NCI-H446 treated with DMSO at 0.1 percent for 48 hours (cell line): Measurements from ENCODE around the gene DLL3.

ENCODE experiments used
- DNase-seq: peaks from one replicate; lab custom pipeline; 2025; lab: John Stamatoyannopoulos, UW

DLL3 gene

DNA sequence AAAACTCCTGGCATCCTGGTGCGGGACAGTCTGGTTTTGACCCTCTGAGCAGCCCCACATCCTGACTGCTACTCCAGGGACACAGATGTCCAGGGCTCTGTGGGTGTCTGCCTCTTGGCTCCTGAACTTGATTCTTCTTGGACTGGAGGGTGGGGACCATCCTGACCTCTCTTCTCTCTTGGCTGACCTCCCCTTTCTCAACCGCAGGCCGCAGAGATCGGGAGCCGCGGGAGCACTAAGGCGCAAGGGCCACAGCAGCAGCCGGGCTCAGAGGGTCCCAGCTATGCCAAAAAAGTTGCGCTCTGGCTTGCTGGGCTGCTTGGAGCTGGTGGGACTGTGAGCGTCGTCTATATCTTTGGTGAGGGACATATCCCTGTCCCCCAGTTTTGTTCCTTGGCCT is 17.1 kb upstream of the DLL3 start:
- no peak for DNase-seq

DNA sequence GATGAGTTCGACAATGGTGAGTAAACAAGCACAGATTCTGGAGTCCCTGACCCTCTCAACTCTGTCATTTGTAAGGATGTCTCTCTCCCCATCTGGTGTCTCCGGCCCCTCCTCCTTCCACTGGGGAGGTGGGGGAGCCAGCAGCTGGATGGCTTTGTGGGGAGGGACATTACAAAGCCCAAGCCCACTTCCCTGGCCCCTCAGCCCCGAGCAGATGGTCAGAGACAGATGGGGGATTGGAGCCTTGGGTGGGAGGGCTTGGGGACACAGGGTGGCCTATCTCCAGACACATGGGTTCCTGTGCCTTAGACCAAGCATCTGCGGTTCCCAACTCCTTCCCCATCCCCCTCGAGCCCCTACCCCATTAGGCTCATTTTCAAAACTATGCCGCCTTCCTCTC is 15.6 kb upstream of the DLL3 start:
- no peak for DNase-seq

- no peak for DNase-seq
Observed at GRCh38 chr19:39489756-39490155, 9.0 kb upstream of the DLL3 start.

GRCh38 chr19:39492225-39492624 is 6.5 kb upstream of the DLL3 start:
- DNase-seq, result no peak

DNA sequence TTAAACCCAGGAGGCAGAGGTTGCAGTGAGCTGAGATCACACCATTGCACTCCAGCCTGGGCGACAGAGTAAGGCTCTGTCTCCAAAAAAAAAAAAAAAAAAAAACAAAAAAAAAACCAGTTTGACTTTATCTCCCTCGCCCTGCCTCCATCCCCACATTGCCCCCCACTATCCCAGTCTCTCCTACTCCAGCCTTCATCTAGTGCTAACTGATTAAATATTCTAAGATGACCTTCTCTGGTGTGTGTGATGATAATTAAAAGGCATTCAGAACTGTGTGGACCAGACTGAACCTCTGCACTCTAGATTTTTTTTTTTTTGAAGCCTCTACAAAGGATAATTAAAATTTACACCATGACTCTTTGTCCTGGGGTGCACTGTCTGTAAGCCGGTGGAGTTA is 6.0 kb upstream of the DLL3 start:
- no peak for DNase-seq

GRCh38 chr19:39494661-39495060 is 4.1 kb upstream of the DLL3 start:
- no peak for DNase-seq

DNA sequence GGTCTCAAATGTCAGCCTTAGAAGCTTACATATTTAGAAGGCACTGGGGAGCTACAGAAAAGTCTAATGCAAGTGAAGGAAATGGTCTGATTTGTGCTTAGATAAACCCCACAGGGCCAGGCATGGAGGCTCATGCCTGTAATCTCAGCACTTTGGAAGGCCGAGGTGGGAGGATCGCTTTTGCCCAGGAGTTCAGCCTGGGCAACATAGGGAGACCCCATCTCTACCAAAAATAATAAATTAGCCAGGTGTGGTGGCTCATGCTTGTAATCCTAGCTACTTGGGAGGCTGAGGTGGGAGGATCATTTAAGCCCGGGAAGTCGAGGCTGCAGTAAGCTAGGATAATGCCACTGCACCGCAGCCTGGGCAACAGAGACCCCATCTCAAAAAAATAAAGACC is 2.7 kb upstream of the DLL3 start:
- no peak for DNase-seq

GRCh38 chr19:39497701-39497995 is 1.1 kb upstream of the DLL3 start:
- peak; percentile 4 for DNase-seq

DNA sequence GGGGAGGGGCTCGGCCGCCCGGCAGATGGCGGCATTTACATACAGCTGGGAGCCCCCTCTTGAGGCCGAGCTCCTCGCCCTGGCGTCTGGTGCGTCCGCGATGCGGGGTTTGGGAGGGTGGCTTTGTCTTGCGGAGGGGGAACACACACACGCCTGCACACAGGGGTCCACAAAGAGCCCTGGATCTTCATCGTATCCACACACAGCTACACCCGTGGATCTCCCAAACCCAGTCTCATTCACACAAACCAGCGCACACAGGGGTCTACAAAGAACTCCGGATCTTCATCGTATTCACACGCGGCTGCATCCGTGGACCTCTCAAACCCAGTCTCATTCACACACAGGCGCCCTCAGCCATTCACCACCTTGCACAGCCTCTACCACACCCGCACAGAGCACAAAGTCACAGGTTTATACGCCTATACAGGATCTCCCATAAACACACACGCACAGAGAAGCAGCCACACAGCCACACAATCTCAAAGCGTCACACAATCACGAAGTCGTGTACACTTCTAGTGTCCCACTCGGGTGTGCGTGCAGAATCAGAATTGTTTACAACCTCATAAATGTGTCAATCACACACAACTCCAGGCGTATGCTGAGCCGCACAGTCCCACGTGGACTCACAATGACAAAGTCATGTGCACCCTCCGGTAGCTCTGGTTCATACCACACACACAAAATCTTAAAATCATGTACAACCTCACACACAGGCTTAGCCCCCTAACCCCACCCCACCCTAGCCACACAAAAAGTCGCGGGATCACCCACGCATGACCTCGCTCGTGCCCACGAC is 550 bp upstream of the DLL3 start:
- DNase-seq, result no peak

- no peak for DNase-seq
Observed at GRCh38 chr19:39499932-39500331, 1.2 kb downstream of the DLL3 start.

DNA sequence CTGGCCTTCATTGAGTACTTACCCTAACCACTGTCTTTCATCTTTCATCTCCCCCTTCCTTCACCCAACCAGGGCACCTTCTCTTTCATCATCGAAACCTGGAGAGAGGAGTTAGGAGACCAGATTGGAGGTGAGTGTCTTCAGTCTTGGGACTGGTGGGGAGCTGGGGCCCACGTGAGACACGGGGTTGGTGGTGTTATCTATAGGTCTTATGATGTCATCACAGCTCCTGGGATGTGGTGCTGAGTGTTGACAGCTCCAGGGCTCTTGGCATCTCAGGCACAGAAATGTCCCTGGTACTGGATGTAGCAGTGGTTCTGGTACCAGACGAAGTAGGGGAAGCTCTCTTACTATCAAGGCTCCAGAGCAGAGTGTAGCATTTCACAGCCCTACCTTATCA is 1.8 kb downstream of the DLL3 start:
- no peak for DNase-seq

GRCh38 chr19:39501340-39501739 is 2.6 kb downstream of the DLL3 start:
- no peak for DNase-seq

DNA sequence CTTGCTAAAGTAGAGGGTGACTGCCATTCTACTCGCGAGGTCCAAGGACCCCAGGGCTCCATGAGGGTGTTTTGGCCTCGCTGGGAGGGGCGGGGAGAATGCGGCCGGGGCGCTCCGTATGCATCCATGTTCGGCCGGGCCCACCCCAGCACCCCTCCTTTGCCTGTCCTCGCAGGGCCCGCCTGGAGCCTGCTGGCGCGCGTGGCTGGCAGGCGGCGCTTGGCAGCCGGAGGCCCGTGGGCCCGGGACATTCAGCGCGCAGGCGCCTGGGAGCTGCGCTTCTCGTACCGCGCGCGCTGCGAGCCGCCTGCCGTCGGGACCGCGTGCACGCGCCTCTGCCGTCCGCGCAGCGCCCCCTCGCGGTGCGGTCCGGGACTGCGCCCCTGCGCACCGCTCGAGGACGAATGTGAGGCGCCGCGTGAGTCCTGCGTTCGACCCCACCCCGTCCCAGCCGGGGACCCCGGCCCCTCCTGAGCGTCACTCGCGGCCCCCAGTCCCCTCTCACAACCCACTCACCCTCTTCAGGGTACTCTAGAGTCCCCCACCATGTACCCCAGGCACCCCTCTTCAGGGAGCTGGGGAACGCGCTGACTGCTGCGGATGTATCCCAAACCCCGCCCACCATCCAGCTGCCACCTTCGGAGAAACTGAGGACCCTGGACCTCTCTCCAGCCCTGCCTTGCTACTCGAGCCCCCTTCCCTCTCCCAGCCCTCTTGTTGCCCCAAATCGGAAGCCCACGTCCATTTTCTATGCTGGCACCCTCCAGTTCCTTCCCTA is 4.1 kb downstream of the DLL3 start:
- DNase-seq, result no peak

DNA sequence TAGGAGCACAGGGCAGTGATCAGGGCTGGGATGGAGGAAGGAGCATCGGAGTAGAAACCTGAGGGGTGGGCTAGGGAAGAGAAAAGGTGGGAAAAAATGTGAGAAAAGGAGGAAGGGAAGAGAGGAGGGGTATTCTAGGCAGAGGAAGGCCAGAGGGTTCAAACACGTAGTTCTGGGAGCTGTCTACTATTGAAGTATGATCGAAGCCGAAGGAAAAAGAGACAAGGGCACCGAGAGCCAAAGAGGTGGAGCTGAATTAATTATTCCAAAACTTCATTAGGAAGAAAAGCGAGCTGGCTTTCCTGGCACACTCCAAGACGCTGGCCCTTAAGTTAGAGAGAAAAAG is 7.8 kb downstream of the DLL3 start:
- no peak for DNase-seq

DNA sequence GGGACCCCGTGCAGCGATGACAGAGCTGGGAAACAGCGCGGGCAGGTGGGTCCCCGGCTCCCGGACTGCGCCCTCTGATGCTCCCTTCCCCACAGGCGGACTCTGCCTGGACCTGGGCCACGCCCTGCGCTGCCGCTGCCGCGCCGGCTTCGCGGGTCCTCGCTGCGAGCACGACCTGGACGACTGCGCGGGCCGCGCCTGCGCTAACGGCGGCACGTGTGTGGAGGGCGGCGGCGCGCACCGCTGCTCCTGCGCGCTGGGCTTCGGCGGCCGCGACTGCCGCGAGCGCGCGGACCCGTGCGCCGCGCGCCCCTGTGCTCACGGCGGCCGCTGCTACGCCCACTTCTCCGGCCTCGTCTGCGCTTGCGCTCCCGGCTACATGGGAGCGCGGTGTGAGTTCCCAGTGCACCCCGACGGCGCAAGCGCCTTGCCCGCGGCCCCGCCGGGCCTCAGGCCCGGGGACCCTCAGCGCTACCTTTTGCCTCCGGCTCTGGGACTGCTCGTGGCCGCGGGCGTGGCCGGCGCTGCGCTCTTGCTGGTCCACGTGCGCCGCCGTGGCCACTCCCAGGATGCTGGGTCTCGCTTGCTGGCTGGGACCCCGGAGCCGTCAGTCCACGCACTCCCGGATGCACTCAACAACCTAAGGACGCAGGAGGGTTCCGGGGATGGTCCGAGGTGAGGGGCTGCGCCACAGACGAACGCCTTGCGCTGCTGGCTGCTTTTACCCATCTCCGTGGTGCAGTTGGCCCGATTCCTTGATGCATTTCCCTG is 8.4 kb downstream of the DLL3 start:
- DNase-seq, result peak; percentile 60

DNA sequence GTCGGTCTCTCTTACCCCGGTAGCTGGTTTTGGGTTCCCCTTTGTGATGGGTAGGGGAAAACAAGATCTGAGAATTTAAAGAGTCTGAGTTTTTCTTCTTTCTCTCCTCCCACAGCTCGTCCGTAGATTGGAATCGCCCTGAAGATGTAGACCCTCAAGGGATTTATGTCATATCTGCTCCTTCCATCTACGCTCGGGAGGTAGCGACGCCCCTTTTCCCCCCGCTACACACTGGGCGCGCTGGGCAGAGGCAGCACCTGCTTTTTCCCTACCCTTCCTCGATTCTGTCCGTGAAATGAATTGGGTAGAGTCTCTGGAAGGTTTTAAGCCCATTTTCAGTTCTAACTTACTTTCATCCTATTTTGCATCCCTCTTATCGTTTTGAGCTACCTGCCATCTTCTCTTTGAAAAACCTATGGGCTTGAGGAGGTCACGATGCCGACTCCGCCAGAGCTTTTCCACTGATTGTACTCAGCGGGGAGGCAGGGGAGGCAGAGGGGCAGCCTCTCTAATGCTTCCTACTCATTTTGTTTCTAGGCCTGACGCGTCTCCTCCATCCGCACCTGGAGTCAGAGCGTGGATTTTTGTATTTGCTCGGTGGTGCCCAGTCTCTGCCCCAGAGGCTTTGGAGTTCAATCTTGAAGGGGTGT is 9.1 kb downstream of the DLL3 start:
- DNase-seq, result no peak

DNA sequence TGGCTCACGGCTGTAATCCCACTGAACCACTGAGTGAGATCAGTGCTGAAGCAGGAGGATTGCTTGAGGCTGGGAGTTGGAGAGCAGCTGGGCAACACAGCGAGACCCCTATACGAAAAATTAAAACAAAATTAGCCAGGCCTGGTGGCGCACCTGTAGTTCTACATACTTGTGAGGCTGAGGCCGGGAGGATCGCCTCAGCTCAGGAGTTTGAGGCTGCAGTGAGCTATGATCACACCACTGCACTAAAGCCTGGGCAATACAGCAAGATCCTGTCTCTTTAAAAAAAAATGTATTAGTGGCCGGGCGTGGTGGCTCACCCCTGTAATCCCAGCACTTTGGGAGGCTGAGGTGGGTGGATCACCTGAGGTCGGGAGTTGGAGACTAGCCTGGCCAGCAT is 9.9 kb downstream of the DLL3 start:
- DNase-seq, result no peak

DNA sequence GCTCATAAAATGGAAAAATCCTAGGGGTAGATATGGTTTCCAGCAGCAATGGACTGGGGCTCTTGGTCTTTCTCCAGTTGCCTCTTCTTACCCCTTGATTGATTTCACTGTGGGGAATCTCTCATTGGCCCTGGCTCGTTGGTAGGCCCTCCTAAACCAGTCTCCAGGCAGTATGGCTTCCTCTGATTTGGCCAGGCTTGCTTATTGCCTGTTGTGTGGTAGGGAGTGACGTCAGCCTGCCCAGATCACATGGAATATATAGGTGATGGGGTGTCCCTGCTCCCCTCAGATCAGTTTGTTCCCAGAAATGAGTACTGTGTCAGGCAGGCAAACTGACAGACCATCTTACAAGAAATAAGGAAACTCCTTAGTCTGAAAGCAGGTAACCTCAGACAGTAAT is 10.5 kb downstream of the DLL3 start:
- no peak for DNase-seq

DNA sequence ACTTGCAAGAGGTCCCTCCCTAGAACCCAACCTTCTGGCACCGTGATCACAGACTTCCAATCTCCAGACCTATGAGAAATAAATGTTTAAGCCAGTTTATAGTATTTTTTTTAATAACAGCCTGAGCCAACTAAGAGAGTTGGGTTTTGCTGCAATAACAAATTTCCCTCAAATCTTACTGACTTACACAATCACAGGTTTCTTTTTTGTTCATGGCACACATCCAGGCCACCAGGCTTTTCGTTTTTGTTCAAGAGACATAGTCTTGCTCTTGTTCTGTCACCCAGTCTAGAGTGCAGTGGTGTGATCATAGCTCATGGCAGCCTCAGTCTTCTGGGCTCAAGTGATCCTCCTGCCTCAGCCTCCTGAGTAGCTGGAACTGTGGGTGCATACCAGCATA is 14.2 kb downstream of the DLL3 start:
- no peak for DNase-seq

DNA sequence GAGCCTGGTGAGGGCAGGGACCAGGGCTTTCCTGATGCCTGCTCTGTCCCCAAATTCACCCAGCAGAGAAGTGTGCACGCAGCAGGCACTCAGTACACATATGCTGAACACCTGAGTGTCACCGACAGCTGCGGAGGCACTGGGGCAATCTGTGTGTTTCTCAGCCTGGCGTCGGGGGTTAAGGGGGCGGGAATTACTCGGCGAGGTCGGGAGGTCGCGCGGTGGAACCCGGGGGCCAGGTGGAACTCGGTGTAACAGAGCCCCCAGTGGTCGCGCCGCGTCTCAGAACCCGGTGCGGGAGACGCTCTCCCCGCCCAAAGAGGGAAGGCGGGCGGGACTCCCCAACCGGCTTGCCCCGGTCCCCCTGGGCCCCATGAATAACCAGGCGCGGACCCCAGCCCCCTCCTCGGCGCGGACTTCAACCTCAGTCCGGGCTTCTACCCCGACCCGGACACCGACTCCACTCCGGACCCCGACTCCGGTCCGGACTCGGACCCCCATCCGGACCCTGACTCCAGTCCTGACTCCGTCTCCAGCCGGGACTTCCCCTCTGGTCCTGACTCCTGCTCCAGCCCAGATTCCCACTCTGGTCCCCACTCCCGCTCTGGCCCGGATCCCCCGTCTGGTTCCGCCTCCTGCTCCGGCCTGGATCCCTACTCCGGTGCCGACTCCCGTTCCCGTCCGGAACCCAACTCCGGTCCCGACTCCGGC is 16.2 kb downstream of the DLL3 start, which contains the start of gene SELENOV:
Gene SELENOV, plus strand, starts transcription at position 300 of the 711 bp plus-strand sequence. Its CDS starts 74 bp downstream, at position 374.
- DNase-seq, result no peak

- DNase-seq, result no peak
Observed at GRCh38 chr19:39515551-39516191, 16.9 kb downstream of the DLL3 start.
